ENCODE measurements around the gene BCL11A.

The BCL11A gene

DNA sequence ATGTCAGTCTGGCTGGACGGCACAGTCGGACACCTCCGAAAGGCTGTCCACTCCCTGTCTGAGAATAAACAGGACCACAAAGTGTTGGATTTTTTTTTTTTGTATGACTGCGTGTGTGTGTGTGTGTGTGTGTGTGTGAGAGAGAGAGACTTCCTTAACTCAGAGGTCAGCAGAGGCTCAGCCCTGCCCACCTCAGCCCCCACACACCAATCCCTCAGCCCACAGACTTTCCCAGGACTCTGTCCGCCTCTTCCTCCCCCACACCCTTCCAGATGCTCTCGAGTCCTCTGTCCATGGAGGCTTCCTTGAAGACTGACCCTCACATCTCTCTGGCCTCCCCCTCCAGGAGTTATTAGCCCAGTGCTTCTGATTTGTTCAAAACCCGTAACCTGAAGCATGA is 147.3 kb downstream of the BCL11A start:
- DNase-seq (ENCODE audit: low read depth) = no peak

DNA sequence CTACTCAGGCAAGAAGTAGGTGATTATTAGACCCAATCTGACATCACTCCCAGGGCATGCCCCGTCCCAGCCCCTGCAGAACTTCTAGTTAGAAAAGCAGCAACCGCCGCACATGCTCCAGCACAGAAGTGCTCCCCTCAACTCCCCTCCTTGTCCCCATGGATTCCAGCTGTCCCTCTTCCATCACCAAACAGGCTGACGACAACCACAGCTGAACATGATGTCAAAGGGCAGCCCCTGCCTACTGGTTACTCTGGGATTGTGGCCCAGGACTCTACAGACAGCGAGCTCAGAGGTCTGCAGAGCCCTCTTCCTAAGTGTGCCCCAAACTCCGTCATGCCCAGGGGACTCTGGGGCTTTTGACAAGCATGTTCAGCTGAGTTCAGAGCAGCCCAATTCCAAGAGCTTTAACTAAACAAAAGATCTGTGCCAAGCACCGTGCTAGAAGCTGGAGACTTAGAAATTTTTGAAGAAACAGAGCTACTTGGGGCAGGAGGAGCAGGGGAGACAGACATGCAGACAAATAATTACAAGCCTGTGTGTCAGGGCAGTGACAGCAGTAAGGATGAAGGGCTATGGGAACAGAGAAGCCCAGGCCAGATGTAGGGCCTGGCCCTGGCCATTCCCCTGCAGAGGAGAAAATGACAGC is 148.1 kb downstream of the BCL11A start:
- DNase-seq (ENCODE audit: low read depth) = no peak
